ENCODE data around the gene USP24.

DNA sequence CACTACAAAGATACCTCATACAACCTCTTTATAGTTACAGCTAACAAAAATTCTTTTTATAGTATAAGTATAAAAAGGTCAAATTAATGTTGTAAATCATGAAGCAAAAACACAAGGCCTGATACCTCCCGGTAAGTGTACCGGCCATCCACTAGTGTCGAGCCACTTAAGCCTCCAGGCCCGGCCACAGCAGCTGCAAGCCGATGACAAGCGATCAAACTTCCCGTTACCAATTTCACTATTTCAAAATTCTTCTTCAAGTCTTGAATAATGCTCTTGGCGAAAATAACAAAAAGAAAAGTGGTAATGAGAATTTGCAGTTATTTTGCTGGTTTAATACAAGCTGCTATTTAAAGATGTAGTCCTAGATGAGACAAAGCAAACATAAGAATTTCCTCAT, 67.6 kb downstream of the USP24 start:
- TF ChIP-seq POLR2AphosphoS5 (IDR thresholded peaks at IDR 0.05): no peak
- TF ChIP-seq POLR2A (IDR thresholded peaks at IDR 0.05): no peak
- TF ChIP-seq, protein P1, sequence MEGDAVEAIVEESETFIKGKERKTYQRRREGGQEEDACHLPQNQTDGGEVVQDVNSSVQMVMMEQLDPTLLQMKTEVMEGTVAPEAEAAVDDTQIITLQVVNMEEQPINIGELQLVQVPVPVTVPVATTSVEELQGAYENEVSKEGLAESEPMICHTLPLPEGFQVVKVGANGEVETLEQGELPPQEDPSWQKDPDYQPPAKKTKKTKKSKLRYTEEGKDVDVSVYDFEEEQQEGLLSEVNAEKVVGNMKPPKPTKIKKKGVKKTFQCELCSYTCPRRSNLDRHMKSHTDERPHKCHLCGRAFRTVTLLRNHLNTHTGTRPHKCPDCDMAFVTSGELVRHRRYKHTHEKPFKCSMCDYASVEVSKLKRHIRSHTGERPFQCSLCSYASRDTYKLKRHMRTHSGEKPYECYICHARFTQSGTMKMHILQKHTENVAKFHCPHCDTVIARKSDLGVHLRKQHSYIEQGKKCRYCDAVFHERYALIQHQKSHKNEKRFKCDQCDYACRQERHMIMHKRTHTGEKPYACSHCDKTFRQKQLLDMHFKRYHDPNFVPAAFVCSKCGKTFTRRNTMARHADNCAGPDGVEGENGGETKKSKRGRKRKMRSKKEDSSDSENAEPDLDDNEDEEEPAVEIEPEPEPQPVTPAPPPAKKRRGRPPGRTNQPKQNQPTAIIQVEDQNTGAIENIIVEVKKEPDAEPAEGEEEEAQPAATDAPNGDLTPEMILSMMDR (IDR thresholded peaks at IDR 0.05): no peak
- no peak for TF ChIP-seq EP300 (IDR thresholded peaks at IDR 0.05)
